Retina (tissue), 1 donor: ENCODE data around the gene GTF2H2C.
"Not testable (repeated sequence)": the region's sequence is repeated elsewhere in the genome, so short reads cannot be mapped to it uniquely, and the experiment has no call there.

Experiments
- DNase-seq: peaks from one replicate; pipeline ENCODE4 v3.0.0-alpha.2; 2016

Gene GTF2H2C

DNA sequence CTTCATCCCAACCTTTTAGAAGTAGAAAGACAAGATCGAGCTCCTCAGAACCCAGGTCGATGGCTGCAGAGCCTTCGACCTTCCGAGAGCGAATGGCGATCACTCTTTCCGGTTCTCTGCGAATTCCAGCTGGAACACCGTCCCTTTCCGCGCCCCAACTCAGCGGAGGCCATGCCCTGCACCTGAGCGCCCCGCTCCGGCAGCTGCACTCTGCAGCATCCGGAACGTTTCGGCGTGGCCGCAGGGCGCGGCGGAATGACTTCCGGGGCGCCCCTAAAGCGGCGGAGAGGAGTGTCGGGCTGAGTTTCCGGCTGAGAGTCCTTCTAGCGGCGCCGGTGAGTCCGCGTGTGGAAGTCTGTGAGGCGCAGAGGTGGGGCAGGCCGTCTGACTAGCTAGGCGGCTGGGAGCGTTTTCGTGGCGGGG is at the start of gene GTF2H2C:
Gene GTF2H2C, plus strand, starts transcription at position 284 of the 423 bp plus-strand sequence. CDS start 4,942 bp downstream, outside the sequence.
- peak; percentile 81 for DNase-seq

DNA sequence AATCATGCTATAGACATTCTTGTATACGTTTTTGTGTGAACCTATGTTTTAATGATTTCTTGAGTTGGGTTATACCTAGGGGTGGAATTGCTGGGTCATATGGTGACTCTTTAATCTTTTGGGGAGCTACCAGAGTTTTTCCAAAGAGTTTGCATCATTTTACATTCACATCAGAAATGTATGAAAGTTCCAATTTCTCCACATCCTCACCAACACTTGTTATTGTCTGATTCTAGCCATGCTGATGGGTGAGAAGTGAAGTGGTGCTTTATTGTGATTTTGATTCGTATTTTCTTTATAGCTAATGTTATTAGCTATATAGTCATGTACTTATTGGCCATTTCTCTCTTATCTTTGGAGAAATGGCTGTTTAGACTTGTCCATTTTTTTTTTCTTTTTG is 49.3 kb upstream of the GTF2H2C start:
- DNase-seq = no peak

DNA sequence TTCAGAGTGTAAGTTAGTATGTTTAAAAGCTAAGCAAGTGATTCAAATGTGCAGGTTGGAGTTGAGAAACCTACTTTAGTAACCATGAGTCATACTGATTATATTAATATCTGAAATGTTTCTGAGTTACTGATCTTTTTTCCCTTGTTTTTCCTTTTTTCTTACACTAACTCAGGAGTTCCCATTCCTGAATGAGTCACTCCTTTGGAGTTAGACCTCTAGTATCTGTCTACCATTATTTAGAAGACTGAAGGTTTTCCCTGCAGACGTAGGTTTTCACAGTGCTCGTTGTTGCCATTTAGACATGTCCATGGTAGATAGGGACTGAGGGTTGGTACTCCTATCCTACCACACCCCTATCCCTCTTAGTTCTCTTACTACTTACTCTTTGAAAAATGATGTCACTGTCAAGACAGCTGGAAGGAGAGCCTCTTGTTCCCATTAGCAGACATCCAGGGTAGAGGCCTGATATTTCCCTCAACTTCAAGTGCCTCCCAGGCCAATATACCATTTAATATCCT is 47.2 kb upstream of the GTF2H2C start:
- no peak for DNase-seq

DNA sequence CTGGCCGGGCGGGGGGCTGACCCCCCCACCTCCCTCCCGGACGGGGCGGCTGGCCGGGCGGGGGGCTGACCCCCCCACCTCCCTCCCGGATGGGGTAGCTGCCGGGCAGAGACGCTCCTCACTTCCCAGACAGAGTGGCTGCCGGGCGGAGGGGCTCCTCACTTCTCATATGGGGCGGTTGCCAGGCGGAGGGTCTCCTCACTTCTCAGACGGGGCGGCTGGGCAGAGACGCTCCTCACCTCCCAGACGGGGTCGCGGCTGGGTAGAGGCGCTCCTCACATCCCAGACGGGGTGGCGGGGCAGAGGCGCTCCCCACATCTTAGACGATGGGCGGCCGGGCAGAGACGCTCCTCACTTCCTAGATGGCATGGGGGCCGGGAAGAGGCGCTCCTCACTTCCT is 44.4 kb upstream of the GTF2H2C start:
- DNase-seq = not testable (repeated sequence)

DNA sequence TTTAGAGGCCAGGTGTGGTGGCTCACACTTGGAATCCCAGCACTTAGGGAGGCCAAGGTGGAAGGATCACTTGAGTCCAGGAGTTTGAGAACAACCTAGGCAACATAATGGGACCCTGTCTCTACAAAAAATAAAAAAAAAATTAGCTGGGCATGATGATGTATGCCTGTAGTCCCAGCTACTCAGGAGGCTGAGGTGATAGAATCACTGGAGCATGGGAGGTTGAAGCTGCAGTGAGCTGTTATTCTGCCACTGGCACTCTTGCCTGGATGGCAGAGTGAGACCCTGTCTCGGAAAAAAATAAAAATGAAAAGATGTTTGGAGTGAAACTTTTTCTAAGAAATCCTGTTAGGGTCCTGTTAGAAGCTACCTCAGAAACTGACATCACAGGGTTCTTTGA is 43.2 kb upstream of the GTF2H2C start:
- no peak for DNase-seq

DNA sequence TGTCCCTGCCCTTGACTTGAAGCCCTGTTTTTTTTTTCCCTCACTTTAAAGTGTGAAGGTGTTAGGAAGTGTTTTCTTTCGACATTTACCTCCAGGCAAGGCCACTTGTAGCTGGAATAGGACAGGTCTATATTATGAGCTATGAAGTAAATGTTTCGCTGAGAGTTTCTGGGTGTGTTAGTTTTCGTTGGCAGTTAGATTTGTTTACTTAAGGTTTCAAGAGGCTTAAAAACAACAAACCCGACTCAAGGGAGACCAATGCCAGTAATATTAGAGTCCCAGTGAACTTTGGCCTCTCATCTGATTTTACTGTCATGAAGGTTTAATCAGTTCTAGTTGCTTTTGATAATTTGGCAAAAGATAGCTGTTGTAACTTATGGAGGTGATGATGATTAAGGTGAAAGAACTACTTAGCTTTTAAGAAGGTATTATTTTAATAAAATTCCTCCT is 42.2 kb upstream of the GTF2H2C start:
- DNase-seq = no peak

DNA sequence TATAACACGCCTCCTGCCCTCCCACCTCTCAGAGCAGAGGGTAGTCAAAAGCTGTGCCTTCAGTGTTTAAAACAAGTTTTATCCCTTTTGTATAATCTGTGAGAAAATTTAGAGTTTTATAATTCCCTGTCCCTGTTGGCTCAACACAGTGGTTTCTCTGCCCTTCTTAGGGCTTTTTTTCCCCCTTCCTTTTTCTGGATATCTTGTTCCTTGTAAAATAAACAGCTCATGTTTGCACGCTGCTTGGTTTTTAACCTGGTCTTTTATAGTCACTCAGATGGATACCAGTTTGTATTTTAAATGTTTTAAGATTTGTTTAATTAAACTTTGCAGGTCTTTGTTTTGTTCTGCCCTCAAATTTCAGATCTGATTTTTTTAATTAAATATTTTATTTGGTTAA is 40.7 kb upstream of the GTF2H2C start:
- no peak for DNase-seq

DNA sequence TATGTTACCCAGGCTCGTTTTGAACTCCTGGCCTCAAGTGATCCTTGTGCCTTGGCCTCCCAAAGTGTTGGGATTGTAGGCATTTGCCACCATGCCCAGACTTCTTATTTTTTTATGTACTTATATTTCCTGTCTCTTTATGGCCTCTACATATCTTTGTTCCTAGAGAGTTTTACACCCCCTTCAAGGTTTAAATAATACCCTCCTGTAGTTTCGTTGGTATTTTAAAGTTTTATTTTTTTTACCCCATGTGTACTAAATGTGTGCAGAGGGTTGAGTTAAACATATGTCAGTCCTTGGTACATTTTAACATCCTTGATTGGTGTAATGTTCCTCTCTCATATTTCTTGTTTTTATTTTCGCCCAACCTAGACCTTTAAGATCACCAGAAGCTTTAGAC is 38.0 kb upstream of the GTF2H2C start:
- no peak for DNase-seq

DNA sequence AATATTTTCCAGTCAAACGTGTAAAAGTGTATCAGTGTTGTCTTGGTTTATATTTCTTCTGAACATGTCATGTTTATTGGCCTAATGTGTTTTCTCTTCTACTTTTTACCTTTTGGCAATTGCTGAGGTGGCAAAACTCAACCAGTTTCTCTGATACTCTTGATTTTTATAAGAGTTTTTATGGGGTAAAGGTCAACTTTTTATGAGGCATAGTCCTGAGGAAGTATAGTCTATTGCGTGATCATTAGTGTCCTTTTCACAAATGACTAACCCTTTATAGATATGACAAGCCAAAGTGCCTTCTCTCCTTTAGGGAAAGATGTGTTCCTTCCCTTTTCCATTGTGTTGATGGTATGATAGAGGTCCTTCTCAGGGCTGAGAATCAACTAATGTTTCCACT is 34.5 kb upstream of the GTF2H2C start:
- DNase-seq = no peak

DNA sequence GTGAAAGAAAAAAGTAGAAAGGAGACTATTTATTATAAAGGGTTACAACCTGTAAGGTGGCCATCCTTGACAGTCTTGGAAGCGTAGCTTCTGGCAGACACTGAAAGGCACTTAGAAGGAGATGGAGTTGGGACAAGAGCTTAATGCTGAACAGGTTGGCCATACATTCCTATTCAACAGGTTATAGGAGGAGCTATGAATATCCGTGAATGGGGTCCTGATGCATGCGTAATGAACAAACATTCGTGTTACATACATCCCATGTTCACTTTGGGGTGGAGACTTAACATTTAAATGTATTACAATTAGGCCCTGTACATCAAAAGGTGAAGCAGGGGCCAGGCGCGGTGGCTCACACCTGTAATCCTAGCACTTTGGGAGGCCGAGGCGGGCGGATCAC is 33.3 kb upstream of the GTF2H2C start:
- no peak for DNase-seq

DNA sequence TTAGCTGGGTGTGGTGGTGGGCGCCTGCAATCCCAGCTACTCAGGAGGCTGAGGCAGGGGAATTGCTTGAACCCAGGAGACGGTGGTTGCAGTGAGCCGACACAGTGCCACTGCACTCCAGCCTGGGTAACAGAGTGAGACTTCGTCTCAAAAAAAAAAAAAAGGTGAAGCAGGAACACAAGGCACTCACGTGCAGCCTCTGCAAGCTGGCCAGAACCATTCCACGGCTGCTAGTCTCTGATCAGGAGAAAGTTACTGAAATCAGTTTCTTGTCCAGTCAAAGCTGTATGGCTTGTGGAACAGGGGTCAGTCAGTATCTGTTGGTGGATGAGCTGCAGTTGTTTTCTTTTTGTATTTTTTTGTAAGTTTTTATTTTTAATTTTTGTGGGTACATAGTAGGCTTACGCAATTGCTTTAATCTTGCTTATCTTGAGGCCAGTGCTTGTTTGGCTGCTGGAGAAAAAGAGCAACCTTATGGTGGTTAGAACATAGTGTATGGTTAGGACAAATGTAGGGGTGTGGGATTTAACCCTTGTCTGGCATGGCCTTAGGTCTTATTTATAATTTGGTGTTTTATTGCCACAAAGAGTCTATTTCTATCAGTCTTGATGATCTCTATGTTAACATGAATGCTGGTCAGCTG is 32.7 kb upstream of the GTF2H2C start:
- DNase-seq = no peak

DNA sequence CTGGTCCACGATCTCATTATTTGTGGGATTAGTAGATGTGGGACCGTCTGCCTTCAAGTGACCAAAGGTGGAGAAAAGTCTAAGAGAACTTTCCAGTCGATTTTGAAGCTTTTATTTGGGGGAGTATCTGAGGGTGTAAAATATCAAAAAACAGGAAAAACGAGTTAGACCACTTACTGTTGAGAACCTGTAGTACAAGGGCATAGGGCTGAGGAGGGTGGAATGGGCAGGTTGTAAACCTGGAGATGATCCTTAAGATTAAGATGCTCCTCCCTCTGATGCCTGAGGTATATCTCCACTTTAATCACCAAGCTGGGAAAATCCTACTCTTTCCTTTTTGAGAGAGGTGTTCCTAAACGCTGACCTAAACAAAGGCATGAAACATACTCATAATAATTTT is 32.0 kb upstream of the GTF2H2C start:
- no peak for DNase-seq

DNA sequence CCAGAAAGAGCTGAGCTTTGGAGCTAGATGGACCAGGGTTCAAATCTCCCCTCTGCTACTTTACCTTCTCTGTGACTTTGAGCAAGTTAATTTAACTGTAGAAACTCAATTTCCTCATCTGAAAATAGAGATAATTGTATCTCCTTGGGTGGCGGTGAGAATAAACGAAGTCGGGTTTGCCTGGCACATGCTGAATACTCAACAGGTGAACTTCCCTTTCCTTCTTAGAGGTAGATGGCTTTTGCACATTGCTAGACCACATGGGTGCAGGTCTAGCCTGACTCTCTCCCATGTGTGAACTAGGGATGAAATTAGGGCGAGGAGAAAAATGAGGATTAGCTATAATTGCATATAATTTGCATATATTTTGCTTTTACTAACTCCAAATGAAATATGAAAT is 31.4 kb upstream of the GTF2H2C start:
- no peak for DNase-seq

DNA sequence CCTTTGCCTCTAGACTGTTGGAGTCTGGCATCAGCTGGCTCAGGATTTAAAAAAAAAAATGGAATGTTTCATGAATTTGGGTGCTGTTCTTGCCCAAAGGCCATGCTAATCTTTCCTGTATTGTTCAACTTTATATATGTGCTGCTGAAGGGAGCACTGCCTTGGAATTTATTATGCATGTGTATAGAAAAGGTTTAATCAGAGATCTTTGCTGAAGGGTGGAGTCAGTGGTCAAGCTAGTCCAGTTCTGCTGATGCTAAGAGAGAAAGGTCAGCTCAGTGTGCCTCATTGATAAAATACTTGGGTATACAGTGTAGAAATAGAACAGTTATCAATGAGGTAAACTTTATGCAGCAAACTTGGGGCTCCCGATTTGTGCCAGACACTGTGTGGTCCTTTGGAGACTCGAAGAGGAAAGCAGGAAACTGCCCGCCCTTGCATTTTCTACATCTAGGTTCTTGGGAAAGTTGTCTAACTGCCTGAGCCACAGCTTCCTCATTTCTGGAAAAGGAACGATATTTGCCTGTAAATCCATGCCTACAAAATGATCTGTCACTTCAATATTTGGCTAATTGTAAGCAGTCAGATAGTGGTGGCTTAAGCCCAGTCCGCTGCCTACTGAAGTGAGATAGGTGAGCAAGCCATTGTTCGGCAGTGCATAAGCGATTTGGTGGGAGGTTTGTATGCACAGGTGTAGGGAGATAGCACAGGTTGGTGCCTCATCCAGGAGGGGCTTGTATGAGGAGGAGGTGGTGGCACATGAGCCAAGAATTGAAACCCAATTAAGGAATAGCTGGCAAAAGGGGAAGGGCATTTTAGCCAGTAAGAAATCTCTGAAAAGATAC is 29.2 kb upstream of the GTF2H2C start:
- DNase-seq = no peak

DNA sequence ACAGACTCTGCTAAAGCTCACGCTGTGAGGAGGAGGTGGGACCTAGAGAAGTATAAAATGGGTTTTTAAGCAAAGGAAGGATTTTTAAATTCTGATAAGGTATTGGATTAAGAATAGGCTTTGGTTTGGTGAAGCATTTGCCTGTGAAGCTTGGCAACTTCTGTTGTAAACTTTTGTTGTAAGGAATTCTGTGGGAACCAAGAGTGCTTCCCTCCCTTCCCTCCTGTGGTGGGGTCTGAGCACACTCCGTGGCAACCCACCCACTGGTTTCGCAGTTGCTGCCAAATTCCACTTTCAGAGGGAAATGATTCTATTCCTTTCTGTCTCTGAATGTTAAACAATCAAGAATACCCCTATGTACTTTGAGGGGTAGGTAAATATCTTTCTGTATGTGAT is 28.6 kb upstream of the GTF2H2C start:
- no peak for DNase-seq

DNA sequence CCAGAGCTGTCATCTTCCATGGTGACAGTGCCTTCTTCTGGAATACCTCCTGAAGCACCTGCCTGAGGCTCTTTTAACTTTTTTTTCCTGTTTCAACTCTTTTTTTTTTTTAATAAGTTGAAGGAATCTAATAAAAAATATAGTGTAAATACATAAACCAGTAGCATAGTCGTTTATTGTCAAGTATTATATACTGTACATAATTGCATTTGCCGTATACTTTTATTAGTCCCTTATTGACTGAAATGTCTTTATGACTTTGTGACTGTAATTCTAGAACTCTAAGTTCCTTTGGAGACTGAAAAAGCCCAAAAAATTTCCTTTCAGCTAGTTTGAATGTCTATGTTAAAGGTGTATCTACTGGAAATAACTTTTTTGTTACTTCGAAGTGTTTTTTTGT is 22.1 kb upstream of the GTF2H2C start:
- not testable (repeated sequence) for DNase-seq

DNA sequence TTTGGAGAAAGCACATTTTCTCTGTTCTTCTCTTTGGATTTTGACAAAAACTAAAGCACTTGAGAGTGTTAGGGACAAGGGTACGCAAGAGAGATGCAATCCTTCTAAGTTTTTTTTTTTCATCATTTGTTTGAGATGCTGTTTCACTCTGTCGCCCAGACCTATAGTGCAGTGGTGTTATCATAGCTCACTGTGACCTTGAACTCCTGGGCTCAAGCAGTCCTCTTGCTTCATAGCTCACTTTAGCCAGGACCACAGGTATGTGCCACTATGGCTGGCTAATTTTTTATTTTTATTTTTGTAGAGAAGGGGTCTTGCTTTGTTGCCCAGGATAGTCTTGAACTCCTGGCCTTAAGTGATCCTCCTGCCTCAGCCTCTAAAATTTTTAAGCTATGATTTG is 21.3 kb upstream of the GTF2H2C start:
- not testable (repeated sequence) for DNase-seq

DNA sequence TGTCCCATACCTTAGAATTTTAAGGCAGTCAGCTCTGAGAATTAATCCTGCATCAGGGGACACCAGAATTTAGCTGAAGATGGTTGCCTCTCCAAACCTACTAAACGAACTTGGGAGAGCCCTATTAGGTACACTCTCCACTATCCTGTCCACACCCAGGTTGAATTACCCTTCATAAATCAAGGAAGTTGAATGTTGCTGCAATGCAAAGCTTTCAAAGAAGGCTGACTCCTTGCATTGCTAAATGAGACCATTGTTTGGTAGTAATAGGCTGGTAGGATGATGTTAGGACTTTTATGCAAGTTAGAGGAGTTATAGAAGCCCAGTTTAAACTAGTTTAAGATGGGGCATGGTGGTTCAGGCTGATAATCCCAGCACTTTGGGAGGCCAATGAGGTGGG is 18.6 kb upstream of the GTF2H2C start:
- not testable (repeated sequence) for DNase-seq

DNA sequence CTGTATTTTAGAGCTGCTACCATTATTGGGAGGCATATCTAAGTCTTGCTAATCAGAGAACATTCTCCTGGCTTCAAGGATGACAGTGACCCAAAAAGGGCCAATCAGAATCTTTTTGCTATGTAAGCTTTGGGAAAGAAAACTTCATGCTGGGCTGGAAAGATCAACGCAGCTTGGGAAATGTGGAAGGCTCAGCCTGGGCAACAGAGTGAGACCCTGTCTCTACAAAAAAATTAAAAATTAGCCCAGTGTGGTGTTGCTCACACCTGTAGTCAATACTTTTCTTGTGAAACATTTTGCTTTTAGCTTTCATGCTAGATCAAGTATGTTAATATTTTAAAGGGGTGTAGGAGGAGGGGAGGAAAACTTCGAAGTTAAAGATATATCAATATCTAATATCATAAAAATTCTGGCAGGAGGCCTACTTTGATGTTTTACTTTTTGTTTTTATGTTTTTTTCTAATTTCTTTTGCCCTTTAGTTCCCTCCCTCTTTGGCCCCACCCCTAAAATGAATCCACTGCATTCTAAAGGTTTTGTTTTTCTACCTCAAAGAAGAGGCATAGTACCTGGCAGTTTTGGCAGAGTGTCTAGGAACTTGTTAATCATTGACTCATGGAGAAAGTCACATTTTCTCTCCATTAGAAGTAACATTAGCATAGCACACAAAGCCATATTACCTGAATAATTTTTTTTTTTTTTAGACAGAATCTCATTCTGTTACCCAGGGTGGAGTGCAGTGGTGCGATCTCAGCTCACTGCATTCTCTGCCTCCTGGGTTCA is 17.0 kb upstream of the GTF2H2C start:
- not testable (repeated sequence) for DNase-seq

DNA sequence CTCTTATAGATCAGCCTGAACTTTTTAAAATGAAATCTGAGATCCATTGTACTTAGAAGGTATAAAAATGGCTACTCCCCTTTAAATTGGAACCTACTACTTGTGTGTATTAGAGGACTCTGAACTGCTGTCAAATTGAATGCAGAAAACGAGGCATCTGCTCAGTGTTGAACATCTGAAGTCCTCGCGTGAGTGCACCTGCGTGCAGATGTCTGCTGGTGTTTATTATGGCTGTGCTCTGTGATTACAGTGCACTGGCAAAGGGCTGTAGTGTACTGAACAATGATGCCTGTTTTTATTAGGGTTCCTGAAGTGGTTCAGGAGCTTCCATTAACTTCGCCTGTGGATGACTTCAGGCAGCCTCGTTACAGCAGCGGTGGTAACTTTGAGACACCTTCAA is 15.4 kb upstream of the GTF2H2C start:
- DNase-seq = not testable (repeated sequence)

DNA sequence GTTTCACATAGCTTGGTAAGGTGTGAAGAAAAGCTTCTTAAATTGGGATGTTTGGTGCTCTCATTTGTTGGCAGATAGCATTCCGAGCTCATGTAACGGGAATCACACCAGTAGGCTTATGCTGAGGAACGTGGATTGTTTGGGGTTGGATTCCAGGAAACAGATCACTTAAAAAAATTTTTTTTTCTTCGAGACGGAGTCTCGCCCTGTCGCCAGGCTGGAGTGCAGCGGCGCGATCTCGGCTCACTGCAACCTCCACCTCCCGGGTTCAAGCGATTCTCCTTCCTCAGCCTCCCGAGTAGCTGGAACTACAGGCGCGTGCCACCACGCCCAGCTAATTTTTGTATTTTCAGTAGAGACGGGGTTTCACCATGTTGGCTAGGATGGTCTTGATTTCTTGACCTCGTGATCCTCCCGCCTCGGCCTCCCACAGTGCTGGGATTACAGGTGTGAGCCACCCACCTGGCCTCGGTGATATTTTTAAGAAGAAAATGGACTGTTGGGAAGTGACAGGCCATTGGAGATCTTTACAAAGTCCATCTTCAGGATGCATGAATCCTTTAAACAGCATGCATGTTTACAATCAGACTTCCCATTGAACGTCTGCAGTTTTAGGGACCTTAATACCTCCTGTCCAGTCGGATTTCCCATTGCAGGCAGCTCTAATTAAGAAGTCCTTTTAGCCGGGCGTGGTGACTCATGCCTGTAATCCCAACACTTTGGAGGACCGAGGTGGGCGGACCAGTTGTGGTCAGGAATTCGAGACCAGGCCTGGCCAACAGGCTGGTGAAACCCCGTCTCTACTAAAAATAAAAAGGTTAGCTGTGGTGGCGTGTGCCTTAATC is 818 bp downstream of the GTF2H2C start:
- not testable (repeated sequence) for DNase-seq

DNA sequence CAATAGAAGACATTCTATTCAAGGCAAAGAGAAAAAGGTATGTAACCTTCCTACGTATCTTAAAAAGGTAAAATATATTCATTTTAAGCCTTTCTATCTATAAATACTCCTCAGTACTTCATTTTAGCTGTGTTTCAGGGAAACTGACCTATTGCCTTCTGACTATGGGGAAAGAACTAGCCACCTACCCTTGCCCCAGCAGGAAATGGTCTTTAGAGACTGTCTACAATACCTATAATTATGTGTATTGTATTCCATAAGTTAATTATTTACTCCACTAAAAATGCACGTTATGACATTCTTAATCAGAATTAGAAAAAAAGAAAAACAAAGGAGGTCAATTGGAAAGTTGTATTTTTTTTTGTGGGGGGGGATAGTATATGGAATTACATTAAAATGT is 6.2 kb downstream of the GTF2H2C start:
- DNase-seq = not testable (repeated sequence)
